ENCODE results near the gene PMM2. TPM values are rescaled to one million over a fixed set of nuclear protein-coding genes. Genes with fewer than 3 reads are reported as not detected.
A peak's percentile ranks its signal among the peaks of the same experiment; 100 is the strongest.
"Not testable (repeated sequence)": the region's sequence is repeated elsewhere in the genome, so short reads cannot be mapped to it uniquely, and the experiment has no call there.

PMM2 gene
- total RNA-seq, 1 experiment from 2014 or later: 35.2 TPM

- H3K4me2 ChIP-seq (ENCODE audit: low read length): peak overlapping the region; percentile 100
- peak overlapping the region; percentile 98 for H3K4me3 ChIP-seq (ENCODE audit: low read length)
- H3K27ac ChIP-seq (ENCODE audit: low read length): peak overlapping the region; percentile 81
- no peaks in the 10 kb centered on the region for H3F3A ChIP-seq (ENCODE audit: low read length, unreplicated experiment)
- intact Hi-C loops (cut with micrococcal nuclease): loop anchor here (5.0 kb wide), 1 partner anchor 69 kb away; the partner anchor contains the start of gene CARHSP1
- ATAC-seq: no peak
- ChIA-PET CTCF (no interaction called here), POLR2A (ENCODE audit: unreplicated experiment) (interaction anchor here (0.6 kb wide), 1 partner anchor 21 kb away, joined by 10 read pairs; no protein-coding TSS in a partner anchor)
- BruUV-seq (replicated peaks): no TSS peak
- H3K9me3 ChIP-seq (ENCODE audit: low read length): no peaks in the 10 kb centered on the region
- H3K36me3 ChIP-seq (ENCODE audit: low read depth, low read length): peaks cover 8% of the 10 kb centered on the region; the same call in 1 of the 2 replicates
- peaks cover 82% of the 10 kb centered on the region for H3K79me2 ChIP-seq (ENCODE audit: low read length)
- no peaks in the 10 kb centered on the region for H3K9me2 ChIP-seq (replicated peaks; ENCODE audit: low read length)
- TF ChIP-seq EZH2 (IDR thresholded peaks at IDR 0.05; ENCODE audit: low read length, unreplicated experiment) (no peak), EZH2phosphoT487 (IDR thresholded peaks at IDR 0.05; ENCODE audit: borderline replicate concordance, low read length) (no peak)
- H3K4me1 ChIP-seq (ENCODE audit: insufficient read depth, low read length): peaks cover 24% of the 10 kb centered on the region
- no peaks in the 10 kb centered on the region for H3K27me3 ChIP-seq (ENCODE audit: low read length)
- H4K20me1 ChIP-seq (ENCODE audit: low read length): 0 out of 2 replicates have a peak, but pooled peaks cover 10% of the 10 kb centered on the region
- DNase-seq: peak; percentile 5
- H2AFZ ChIP-seq (ENCODE audit: low read length): no peak overlapping the region
- H3K9ac ChIP-seq (ENCODE audit: low read length): peak overlapping the region; percentile 98
Measured at GRCh38 chr16:8798535-8799157, 1.0 kb downstream of the PMM2 start.

DNA sequence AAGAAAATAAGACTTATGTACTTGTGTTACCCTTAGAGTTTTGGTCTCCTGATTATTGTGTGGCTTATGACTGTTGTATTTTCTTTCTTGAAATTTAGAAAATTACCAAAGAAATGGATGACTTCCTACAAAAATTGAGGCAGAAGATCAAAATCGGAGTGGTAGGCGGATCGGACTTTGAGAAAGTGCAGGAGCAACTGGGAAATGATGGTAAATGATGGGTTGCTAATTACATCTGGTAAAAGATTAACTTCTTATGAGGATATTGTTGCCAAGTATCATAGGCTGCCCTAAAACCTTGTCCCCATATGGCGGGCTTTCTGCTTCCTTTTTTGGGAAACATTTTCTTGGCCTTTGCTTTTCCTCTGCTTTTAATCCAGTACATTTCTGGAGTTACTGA, 4.1 kb downstream of the PMM2 start:
- Histone ChIP-seq H3K9ac (ENCODE audit: low read length) (no peak overlapping the region), H3K27ac (ENCODE audit: low read length) (no peak overlapping the region), H3K4me2 (ENCODE audit: low read length) (no peak overlapping the region), H3K4me1 (ENCODE audit: insufficient read depth, low read length) (peaks cover 16% of the 10 kb centered on the region), H3K9me2 (replicated peaks; ENCODE audit: low read length) (no peaks in the 10 kb centered on the region), H3K9me3 (ENCODE audit: low read length) (no peaks in the 10 kb centered on the region), H4K20me1 (ENCODE audit: low read length) (0 out of 2 replicates have a peak, but pooled peaks cover 10% of the 10 kb centered on the region), H3K36me3 (ENCODE audit: low read depth, low read length) (peaks cover 24% of the 10 kb centered on the region), H3F3A (ENCODE audit: low read length, unreplicated experiment) (no peaks in the 10 kb centered on the region), H3K27me3 (ENCODE audit: low read length) (no peaks in the 10 kb centered on the region), H2AFZ (ENCODE audit: low read length) (no peak overlapping the region), H3K4me3 (ENCODE audit: low read length) (no peak overlapping the region), H3K79me2 (ENCODE audit: low read length) (peaks cover 64% of the 10 kb centered on the region)
- TF ChIP-seq, protein P1, sequence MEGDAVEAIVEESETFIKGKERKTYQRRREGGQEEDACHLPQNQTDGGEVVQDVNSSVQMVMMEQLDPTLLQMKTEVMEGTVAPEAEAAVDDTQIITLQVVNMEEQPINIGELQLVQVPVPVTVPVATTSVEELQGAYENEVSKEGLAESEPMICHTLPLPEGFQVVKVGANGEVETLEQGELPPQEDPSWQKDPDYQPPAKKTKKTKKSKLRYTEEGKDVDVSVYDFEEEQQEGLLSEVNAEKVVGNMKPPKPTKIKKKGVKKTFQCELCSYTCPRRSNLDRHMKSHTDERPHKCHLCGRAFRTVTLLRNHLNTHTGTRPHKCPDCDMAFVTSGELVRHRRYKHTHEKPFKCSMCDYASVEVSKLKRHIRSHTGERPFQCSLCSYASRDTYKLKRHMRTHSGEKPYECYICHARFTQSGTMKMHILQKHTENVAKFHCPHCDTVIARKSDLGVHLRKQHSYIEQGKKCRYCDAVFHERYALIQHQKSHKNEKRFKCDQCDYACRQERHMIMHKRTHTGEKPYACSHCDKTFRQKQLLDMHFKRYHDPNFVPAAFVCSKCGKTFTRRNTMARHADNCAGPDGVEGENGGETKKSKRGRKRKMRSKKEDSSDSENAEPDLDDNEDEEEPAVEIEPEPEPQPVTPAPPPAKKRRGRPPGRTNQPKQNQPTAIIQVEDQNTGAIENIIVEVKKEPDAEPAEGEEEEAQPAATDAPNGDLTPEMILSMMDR (conservative IDR thresholded peaks at IDR 0.05; ENCODE audit: low read depth, low read length): no peak
- TF ChIP-seq EZH2phosphoT487 (IDR thresholded peaks at IDR 0.05; ENCODE audit: borderline replicate concordance, low read length): no peak
- no peak for TF ChIP-seq EZH2 (IDR thresholded peaks at IDR 0.05; ENCODE audit: low read length, unreplicated experiment)
- ATAC-seq: no peak
- ChIA-PET POLR2A (ENCODE audit: unreplicated experiment) (no interaction called here), CTCF (no interaction called here)
- BruUV-seq (replicated peaks): no TSS peak
- intact Hi-C loops (cut with micrococcal nuclease): no loop called here
- DNase-seq: no peak

DNA sequence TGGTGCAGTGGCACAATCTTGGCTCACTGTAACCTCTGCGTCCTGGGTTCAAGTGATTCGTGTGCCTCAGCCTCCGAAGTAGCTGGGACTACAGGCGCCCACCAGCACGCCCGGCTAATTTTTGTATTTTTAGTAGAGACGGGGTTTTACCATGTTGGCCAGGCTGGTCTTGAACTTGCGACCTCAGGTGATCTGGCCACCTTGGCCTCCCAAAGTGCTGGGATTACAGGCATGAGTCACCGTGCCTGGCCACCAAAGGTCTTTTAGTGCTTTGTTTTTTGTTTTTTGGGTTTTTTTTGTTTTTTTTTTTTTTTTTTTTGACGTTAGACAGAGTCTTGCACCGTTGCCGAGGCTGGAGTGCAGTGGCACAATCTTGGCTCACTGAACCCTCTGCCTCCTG, 6.1 kb downstream of the PMM2 start:
- CTCF ChIA-PET; POLR2A ChIA-PET (ENCODE audit: unreplicated experiment): not testable (repeated sequence)
- peaks cover 36% of the 10 kb centered on the region for H3K36me3 ChIP-seq (ENCODE audit: low read depth, low read length)

More for the DNA sequence above, 6.1 kb downstream of the PMM2 start:
- H3F3A ChIP-seq (ENCODE audit: low read length, unreplicated experiment); H3K9ac ChIP-seq (ENCODE audit: low read length); H2AFZ ChIP-seq (ENCODE audit: low read length); H3K27me3 ChIP-seq (ENCODE audit: low read length); ATAC-seq; DNase-seq; H3K4me3 ChIP-seq (ENCODE audit: low read length); H3K27ac ChIP-seq (ENCODE audit: low read length); H3K9me3 ChIP-seq (ENCODE audit: low read length); H3K9me2 ChIP-seq (replicated peaks; ENCODE audit: low read length); BruUV-seq (replicated peaks); H3K4me2 ChIP-seq (ENCODE audit: low read length); H3K4me1 ChIP-seq (ENCODE audit: insufficient read depth, low read length); intact Hi-C loops (cut with micrococcal nuclease): not testable (repeated sequence)
- Histone ChIP-seq H4K20me1 (ENCODE audit: low read length) (0 out of 2 replicates have a peak, but pooled peaks cover 10% of the 10 kb centered on the region), H3K79me2 (ENCODE audit: low read length) (peaks cover 45% of the 10 kb centered on the region)
